NOMO-1 treated with dmso at 0.1 percent for 144 hours (cell line): ENCODE results near the gene SLC25A42.
"Not testable (repeated sequence)": the region's sequence is repeated elsewhere in the genome, so short reads cannot be mapped to it uniquely, and the experiment has no call there.

Source experiments
- DNase-seq: peaks from one replicate; lab custom pipeline; 2025; ENCODE audit not compliant: unreplicated experiment; lab: John Stamatoyannopoulos, UW

The SLC25A42 gene

DNA sequence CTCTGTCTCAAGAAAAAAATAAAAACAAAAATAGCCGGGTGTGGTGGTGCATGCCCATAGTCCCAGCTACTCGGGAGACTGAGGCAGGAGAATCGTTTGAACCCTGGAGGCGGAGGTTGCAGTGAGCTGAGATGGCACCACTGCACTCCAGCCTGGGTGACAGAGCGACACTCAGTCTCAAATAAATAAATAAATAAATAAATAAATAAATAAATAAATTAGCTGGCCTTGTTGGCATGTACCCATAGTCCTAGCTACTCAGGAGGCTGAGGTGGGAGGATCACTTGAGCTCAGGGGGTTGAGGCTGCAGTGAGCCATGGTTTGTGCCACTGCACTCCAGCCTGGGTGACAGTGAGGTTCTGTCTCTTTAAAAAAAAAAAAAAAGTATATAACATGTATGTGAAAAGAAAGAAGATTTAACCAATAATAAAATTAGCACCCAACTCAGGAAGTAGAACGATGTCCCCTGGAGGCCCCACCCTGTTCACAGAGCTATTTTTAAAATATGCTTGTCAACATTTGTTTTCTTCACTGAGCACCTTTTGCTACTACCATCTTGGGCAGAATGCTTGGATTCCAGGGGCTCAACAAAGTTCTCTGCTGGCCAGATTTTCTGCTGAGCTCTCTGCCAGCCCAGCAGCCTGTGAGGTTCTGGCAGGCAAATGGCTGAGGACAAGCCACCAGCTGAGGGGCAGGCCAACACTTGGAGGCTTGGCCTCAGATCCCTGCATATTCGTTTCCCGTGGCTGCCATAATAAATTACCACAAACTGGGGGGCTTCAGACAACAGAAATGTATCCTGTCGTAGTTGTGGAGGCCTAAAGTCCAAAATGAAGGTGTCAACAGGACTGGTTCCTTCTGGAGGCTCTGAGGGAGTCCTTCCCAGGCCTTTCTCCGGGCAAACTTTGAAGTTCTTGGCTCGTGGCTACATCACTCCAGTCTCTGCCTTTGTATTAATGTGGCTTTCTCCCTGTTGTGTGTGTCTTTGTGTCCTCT is 5.2 kb downstream of the SLC25A42 start:
- no peak for DNase-seq

DNA sequence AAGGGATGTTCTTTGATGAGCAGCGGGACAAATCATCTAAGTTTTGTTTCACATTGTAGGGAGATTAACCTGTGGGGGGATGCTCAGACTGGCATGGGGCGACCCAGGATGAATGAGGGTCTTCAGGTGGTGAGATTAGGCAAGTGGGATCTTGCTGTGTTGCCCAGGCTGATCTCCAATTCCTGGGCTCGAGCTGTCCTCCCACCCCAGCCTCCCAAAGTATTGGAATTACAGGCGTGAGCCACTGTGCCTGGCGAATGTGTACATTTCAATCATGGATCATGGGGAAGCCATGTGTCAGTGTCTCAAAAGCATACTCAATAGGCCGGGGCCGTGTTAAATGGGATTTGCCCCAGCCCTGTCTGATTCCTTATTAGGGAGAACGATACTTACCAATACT is 8.1 kb downstream of the SLC25A42 start:
- DNase-seq = no peak

DNA sequence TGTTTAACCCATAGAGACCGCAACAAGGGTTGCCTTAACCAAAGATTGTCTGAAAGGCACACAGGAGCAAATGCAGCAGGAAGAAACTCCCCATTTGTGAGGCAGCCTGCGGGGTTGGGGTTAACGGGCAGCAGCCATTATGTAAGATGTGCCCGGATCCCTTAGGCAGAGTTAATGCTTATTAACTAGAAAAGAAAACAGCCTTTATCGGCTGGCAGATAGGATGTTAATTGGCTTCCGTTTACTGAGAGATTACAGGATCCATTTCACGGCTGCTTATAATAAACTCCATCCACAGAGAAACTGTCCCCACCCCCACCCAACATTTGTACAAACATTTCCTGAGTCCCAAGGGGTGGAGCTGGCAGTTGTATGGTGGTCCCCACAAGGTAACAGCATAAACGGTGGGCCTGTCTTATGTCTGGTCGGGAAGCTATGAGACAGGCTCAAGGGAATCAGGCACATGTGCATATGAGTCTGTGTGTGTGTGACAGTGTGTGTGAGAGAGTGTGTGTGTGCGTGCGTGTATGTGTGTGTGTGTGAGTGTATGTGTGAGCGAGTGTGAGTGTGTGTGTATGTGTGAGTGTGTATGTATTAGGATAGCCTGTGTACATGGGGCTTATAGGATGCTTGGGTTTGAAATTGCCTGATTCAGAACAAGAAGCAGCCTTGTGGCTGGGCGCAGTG is 10.5 kb downstream of the SLC25A42 start:
- no peak for DNase-seq

DNA sequence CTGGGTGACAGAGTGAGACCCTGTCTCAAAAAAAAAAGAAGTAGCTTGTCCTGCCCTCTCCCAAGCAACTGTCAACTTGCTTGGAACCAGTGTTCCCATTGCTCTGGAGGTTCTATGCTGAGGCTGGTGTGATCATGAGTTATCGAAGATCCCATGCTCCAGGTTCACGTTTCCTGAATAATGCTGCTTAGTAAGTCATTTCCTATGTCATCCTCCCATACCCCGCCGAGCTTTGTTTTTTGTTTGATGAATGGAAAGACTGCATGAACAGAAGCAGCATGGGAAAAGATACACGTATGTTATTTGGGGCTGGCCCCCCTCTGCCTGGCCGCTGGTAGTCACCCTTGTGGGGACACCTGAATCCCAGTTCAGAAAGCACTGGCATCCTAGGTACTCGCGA is 11.3 kb downstream of the SLC25A42 start:
- DNase-seq = no peak

DNA sequence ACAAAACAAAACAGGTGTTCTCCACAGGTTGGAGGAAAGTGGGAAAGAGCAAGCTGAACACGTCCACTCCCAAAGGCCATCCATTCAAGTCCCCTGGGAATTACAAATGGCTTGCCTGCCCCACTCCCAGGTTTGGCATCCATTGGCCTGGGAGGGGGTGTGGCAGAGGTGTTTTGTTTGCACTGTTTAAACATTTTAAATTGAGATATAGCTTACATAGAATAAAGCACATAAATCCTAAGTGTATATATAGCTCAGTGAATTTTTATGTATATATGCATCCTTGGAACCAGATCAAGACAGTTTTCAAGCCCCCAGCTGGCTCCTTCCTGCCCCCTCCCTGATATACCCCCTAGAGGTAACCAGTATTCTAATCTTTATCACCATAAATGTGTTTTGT is 12.7 kb downstream of the SLC25A42 start:
- no peak for DNase-seq

DNA sequence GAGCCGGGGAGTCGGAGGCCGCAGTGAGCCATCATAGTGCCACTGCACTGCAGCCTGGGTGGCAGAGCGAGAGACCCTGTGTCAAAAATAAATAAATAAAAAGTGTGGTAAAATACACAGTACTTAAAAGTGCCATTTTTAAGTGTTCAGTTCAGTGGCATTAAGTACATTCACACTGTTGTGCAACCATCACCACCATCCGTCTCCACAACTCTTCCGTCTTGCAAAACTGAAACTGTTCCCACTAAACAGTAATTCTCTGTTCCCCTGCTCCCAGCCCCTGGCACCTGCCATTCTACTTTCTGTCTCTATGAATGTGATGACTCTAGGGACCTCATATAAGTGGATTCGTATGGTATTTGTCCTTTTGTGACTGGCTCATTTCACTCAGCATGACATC is 13.3 kb downstream of the SLC25A42 start:
- peak; percentile 70 for DNase-seq

DNA sequence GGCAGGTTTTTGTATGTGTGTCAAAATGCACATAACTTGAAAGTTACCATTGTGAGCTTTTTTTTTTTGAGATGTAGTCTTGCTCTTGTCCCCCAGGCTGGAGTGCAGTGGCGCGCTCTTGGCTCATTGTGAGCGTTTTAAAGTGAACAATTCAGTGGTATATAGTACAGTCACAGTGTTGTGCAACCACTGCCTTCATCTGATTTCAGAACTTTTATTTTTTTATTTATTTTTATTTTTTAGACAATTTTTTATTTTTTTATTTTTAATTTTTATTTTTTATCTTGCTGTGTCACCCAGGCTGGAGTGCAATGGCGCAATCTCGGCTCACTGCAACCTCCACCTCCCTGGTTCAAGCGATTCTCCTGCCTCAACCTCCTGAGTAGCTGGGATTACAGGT is 15.0 kb downstream of the SLC25A42 start:
- no peak for DNase-seq

DNA sequence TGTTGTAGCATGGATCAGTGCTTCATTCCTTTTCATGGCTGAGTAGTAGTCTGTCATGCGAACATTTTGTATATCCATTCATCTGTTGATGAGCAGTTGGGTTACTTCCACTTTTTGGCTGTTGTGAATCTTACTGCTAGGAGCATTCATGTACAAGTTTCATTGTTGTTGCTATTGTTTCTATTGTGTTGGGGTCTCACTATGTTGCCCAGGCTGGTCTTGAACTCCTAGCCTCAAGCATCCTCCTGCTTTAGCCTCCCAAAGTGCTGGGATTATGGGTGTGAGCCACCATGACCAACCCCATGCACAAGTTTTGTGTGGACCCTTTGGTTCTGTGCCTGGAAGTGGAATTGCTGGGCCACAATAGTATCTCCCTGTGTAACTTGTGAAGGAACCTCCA is 15.8 kb downstream of the SLC25A42 start:
- DNase-seq = no peak

DNA sequence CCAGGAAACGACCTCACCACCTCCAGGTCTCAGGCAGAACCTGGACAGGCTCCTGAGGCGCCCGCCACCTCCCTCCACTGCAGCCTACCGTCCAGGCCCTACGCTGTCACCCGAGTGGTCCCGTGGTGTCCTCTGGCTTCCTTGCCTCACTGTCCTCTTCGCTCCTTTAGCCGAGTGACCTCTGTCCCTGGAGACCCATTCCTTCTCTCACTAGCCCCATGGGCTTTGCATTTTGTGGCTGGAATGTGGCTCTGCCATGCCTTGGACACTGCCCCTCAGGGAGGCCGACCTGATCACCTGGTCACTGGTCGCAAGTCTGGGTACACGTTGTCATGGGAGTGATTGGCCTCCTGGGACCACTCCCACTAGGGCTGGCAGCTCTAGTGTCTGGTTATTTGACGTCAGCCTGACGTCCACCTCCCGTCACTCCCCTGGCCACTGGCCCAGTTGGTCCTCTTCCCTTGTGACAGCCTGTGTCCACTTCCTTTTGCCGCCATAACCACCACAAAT is 17.9 kb downstream of the SLC25A42 start:
- DNase-seq = no peak

DNA sequence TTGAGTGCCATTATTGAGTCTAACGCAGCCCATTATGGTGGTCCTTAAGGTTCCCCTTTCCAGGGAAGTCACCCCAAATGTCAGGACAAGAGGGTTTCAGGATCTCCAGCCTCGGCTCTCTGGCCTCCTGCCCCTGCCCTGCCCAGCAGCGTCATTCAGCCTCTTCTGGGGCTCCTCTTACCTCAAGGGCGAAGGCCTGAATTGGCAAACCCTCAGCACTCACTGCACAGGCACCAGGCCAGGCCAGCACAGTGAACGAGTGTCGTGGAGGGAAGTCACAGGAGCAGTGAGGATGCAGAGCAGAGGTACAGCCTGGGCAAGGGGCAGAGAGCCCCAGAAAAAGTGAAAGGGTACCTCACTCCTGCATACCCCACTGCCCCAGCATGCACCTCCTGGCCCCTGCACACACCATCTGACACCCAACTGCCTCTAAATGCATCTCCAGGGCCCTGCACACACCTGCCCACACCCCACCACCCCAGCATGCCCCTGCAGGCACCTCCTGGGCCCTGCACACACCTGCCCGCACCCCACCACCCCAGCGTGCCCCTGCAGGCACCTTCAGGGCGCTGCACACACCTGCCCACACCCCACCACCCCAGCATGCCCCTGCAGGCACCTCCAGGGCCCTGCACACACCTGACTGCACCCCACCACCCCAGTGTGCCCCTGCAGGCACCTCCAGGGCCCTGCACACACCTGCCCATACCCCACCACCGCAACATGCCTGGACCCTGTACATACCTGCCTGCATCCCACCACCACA is 19.8 kb downstream of the SLC25A42 start:
- no peak for DNase-seq

DNA sequence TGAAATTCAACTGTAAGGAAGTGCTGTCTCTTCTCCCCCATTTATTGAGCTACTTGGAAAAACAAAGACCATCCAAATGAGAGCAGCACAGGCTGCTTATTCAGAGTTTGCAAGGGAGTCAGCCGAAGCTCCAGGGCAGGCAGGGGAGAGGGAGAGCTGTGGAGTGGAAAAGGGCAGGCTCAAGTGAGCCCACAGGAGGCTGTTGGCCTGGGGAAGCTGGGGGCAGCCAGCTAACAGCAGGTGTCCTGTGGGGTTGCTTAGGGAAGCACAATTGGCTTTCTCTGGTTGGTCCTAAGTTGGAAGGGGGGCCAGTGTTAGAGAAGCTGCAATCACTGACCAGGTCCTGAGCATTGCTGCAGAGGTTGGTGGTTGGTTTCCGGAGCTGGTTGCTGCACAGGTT is 23.9 kb downstream of the SLC25A42 start:
- DNase-seq = no peak

DNA sequence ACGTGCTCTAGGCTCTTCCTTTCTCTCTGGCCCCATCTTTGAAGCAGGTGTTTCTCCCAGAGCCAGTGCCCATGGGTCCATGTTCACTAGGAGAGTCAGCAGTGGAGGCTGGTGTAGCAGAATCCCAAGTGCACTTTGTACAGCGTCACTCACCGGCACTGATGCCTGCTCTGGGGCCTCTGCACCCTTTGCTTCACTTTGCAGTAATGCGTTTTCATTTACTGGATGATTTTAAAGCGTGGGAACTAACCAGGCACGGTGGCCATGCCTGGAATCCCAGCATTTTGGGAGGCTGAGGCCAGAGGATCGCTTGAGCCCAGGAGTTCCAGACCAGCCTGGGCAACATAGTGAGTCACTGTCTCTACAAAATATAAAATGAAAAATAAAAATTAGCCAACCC is 30.7 kb downstream of the SLC25A42 start:
- no peak for DNase-seq

DNA sequence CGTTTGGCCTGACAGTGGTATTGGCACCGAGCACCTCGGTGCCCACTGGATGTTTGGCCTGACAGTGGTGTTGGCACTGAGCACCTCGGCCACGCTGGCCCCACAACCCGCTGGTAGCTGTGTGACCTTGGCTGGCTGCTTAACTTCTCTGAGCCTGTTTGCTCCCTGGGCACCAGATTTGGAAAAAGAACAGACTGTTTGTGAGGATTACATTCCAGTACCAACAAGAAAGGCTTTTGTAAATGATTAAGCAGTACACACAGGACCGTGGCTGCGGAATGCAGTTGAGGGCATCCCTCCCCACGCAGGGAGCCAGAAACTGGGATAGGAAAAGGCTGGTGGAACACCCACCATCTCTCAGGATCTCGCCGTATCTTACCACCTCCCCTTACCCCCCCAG is 31.9 kb downstream of the SLC25A42 start:
- DNase-seq = no peak

DNA sequence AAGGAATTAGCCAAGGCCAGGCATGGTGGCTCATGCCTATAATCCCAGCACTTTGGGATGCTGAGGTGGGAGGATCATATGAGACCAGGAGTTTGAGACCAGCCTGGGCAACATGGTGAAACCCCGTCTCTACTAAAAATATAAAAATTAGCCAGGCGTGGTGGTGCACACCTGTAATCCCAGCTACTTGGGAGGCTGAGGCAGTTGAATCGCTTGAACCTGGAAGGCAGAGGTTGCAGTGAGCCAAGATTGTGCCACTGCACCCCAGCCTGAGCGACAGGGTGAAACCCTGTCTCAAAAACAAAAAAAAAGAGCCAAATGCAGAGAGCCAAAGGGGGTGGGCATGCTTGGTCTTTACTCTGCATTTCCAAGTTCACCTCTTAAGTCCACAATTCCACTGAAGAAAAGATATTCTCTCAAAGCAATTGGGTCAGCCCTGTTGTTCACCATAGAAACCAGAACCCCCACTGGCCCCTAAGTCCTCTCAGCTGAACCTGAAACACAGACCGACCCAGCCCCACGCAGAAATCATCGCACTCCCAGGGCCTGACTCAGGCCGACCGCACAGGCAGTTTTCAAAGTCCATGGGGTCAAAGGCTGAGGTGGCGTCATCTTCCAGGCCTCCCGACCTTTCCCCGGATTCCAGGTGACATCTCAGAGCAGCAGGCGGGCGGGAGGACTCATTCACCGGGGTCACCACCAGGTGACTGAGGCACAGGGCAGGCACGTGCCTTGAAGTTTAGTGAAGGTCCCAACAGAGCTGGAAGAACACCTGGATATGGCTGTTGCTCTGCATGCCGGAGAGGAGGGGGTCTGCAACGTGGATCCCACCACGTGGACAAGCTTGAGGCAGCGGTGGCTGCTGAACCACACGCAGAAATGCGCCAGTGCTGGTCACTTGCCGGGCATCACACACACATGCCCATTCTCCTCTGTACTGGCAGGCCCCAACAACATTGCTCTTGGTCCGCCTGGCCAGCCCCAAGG is 33.1 kb downstream of the SLC25A42 start:
- DNase-seq = no peak

DNA sequence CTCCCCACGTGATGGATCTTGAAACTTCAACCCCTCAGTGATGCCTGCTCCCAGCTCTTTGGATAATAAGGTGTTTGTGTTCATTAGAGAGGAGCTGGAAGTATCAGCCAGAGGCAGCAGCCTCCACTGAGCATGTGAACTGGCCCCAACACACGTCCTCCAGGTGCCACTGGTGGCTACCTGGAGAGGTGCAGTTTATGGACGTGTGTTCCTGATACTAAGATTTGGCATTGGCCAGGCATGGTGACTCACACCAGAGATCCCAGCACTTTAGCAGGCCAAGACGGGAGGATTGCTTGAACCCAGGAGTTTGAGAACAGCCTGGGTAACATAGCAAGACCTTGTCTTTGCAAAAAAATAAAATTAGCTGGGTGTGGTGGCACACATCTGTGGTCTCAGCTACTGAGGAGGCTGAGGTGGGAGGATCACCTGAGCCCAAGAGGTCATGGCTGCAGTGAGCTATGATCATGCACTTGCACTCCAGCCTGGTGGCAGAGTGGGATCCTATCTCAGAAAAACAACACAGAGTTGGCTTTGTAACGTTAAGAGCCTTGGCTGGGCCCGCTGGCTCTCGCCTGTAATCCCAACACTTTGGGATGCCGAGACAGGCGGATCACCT is 34.4 kb downstream of the SLC25A42 start:
- no peak for DNase-seq

DNA sequence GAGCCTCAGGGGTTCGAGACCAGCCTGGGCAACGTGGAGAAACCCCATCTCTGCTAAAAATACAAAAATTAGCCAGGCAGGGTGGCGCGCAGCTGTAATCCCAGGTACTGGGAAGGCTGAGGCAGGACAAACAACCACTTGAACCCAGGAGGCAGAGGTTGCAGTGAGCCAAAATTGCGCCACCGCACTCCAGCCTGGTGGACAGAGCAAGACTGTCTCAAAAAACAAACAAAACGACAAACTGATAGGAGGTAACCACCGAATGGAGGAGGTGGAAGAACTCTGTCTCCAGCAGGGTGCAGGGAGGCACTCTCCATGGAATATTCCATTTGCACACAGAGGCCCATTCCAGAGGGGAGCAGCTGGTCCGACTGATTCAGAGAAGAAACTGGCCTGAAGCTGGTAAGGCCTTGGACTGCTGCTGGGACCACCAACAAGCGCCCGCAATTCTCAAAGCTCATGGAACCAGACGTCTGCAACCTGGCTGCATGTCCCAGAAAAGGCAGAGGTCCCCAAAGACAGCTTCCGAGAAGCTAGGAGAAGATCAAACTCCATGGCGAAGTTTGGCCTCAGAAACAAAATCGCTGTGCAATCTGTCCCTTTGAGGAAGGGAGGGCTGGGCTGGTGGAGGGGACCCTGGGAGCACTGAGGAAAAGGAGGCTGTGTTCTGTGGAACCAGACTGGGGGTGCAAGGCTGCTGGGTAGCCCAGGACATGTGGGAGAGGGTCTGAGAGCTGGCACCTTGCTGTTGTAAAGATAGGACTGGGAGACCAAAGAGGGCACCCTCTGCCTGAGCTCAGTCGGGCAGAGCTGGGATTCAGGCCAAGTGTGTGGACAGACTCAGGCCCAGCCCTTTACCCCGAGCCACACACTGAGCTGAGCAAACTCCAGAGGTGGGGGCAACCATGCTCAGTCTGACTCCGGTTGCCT is 35.2 kb downstream of the SLC25A42 start:
- no peak for DNase-seq

DNA sequence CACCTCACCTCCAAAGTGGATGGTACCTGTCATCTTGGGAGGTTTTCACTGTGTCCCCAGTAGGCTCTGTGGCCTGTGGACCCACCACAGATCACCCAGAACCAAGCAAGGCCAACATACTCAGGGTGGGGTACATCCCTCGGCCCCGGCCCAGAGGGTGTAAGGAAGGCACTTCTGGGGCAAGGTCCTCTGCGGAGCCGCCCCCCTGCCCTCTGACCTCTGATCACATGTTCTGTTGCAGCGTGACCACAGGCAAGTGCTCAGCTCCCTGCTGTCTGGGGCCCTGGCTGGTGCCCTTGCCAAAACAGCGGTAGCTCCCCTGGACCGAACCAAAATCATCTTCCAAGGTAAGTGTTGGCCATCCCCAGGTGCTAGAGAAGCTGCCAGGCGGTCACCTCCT is 37.7 kb downstream of the SLC25A42 start:
- DNase-seq = no peak

DNA sequence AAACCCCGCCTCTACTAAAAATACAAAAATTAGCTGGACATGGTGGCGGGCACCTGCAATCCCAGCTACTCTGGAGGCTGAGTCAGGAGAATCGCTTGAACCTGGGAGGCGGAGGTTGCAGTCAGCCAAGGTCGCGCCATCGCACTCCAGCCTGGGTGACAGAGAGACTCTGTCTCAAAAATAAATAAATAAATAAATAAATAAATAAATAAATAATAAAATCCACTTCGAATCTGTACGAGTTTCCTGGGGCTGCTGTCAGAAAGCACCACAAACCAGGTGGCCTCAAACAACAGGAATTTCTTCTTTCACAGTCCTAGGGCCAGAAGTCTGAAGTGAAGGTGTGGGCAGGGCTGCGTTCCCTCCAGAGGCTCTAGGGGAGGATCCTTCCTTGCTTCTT is 38.8 kb downstream of the SLC25A42 start:
- DNase-seq = not testable (repeated sequence)

DNA sequence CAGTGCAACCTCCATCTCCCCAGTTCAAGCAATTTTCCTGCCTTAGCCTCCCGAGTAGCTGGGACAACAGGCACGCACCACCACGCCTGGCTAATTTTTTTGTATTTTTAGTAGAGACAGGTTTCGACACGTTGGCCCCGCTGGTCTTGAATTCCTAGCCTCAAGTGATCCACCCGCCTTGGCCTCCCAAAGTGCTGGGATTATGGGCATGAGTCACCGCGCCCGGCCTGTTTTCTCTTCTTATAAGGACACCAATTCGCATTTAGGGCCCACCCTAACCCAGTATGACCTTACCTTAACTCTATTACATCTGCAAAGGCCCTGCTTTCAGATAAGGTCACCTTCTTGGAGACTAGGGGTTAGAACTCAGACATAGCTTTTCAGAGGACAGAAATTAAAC is 39.4 kb downstream of the SLC25A42 start:
- no peak for DNase-seq
